GM23248 (cell line): ENCODE results near the gene ELOVL7.

ENCODE experiments used
- EZH2 ChIP-seq: fragments of 200-600 bp; sonication (generic); IDR thresholded peaks from 2 replicates; pipeline ENCODE4 v1.6.1; 2018; ENCODE audit warnings: antibody characterized with exemption, mild to moderate bottlenecking; ENCODE audit not compliant: insufficient read depth, poor library complexity, severe bottlenecking
- EZH2phosphoT487 ChIP-seq: fragments of 200-600 bp; sonication (generic); IDR thresholded peaks from 2 replicates; pipeline ENCODE4 v1.6.1; 2018; ENCODE audit warnings: antibody characterized with exemption, moderate library complexity, mild to moderate bottlenecking, low read depth; ENCODE audit not compliant: insufficient read depth

DNA sequence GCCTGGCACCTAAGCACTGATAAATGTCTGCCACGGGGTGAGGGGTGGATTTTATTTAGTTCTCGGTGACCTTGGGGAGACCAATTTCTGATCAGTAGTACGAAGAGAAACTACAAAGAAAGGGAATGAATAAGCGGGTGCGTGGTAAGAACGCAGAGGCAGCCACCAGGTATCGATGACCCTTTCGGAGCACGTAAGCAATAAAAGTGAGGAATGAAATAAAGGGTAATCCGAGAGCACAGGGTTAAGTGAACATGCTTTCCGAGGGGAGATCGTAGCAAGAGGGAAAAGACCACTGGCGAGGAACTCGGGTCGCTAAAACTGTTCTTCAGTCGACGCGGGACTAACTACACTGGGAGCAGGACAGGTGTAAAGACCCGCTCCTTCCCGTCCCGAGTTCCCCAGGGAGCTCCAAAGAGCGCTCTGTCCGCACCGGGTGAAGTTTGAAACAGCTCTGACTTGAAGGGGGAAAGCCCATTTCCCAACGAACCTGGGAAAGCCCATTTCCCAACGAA is 1.1 kb downstream of the ELOVL7 start:
- peak; percentile 78 for TF ChIP-seq EZH2
- TF ChIP-seq EZH2phosphoT487: 0 out of 2 replicates have a peak, but pooled peaks have one; percentile 13
